ENCODE results near the gene IPCEF1. TPM values are rescaled to one million over a fixed set of nuclear protein-coding genes. Genes with fewer than 3 reads are reported as not detected.

IPCEF1 gene
- total RNA-seq, 3 donors from 2014 or later (not counting 1 experiment from before 2014, with no cell fraction given), result 31.4 to 53.2 (median 45.5) TPM

DNA sequence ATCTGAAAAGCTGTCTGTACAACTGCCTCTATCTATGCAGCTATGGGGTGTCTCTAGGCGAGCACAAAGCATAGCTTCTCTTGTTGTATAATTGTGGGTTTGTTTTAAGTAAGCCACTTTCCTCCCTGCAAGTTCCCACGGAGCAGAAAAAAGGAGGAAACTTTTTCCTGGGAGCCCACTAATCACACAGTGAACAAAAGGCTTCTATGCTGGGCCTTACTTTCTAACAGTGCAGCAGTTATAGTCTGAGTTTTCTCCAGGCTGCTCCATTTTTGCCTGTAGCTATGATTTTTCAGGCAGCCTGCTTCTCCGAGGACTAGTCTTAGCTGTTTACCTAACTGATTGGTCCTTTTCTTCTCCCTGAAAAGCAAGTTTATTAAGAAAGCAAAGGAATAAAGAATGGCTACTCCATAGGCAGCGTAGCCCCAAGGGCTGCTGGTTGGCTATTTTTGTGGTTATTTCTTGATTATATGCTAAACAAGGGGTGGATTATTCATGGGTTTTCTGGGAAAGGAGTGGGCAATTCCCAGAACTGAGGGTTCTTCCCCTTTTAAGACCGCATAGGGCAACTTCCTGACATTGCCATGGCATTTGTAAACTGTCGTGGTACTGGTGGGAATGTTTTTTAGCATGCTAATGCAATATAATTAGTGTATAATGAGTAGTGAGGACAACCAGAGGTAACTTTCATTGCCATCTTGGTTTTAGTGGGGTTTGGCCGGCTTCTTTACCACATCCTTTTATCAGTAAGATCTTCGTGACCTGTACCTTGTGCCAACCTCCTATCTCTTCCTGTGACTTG lies 233.2 kb downstream of the IPCEF1 start:
- H3K4me1 Mint-ChIP-seq, result peaks cover 6 to 14% of the 10 kb centered on the region in 2 donors
- TF ChIP-seq, protein P1, sequence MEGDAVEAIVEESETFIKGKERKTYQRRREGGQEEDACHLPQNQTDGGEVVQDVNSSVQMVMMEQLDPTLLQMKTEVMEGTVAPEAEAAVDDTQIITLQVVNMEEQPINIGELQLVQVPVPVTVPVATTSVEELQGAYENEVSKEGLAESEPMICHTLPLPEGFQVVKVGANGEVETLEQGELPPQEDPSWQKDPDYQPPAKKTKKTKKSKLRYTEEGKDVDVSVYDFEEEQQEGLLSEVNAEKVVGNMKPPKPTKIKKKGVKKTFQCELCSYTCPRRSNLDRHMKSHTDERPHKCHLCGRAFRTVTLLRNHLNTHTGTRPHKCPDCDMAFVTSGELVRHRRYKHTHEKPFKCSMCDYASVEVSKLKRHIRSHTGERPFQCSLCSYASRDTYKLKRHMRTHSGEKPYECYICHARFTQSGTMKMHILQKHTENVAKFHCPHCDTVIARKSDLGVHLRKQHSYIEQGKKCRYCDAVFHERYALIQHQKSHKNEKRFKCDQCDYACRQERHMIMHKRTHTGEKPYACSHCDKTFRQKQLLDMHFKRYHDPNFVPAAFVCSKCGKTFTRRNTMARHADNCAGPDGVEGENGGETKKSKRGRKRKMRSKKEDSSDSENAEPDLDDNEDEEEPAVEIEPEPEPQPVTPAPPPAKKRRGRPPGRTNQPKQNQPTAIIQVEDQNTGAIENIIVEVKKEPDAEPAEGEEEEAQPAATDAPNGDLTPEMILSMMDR (IDR thresholded peaks at IDR 0.05), result no peak
- no peak for DNase-seq
- H3K4me1 ChIP-seq (ENCODE audit: control insufficient read depth, insufficient read depth, low read length), result no peaks in the 10 kb centered on the region
- ATAC-seq, result no peak
- no peak overlapping the region for H3K27ac Mint-ChIP-seq
- H3K4me3 Mint-ChIP-seq, result no peak overlapping the region
- H3K27me3 ChIP-seq (ENCODE audit: control insufficient read depth, insufficient read depth, low read length), result no peaks in the 10 kb centered on the region
- H3K27me3 Mint-ChIP-seq (ENCODE audit: low read depth in 2 of 2), result peaks cover 0 to 19% of the 10 kb centered on the region in 2 donors
- no peaks in the 10 kb centered on the region for H3K36me3 Mint-ChIP-seq
- H3K9me3 ChIP-seq (ENCODE audit: control insufficient read depth, insufficient read depth, low read length), result no peaks in the 10 kb centered on the region
- 72% methylated on average over 8 of the region's 8 CpGs for WGBS (ENCODE audit: insufficient coverage)
- no peak overlapping the region for H3K27ac ChIP-seq (ENCODE audit: low read length)
- no peak overlapping the region for H3K4me3 ChIP-seq (ENCODE audit: low read length)
- intact Hi-C loops (cut with micrococcal nuclease), result no loop called here
- no peaks in the 10 kb centered on the region for H3K9me3 Mint-ChIP-seq
- no peaks in the 10 kb centered on the region for H3K36me3 ChIP-seq (ENCODE audit: control insufficient read depth, insufficient read depth, low read length)

DNA sequence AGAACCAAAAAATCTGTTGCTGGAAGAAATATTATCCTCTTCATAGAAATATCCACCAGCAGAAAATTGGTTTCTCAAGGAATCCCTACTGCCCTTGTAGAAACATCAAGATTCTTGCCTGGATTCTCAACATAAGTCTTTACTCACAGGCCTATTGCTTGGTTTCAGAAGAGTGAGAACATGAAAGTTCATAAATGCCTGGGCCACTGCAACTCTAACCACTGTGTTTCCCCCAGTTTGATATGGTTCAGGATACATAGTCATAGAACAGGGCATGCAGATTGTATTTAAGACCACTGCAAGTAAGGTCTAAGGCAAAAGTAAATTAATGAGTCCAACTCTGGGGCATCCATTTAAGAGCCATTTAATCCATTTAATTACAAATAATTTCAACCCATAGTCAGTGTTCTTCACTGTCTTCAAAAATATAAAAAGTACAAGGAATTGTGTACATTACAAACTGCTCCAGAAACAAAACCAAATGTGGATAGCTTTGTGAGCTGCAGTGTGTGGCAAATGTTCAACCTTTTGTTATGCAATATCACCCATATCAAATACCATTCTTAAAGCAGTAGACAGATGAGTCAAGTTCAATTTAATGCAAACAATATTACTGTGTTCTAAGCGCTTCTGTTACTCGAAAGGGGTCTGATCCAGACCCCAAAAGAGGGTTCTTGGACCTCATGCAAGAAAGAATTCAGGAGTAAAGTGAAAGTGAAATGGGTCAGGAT lies 234.2 kb downstream of the IPCEF1 start:
- Histone ChIP-seq H3K9me3 (ENCODE audit: control insufficient read depth, insufficient read depth, low read length) (no peaks in the 10 kb centered on the region), H3K27ac (ENCODE audit: low read length) (no peak overlapping the region), H3K36me3 (ENCODE audit: control insufficient read depth, insufficient read depth, low read length) (no peaks in the 10 kb centered on the region), H3K27me3 (ENCODE audit: control insufficient read depth, insufficient read depth, low read length) (no peaks in the 10 kb centered on the region), H3K4me3 (ENCODE audit: low read length) (no peak overlapping the region), H3K4me1 (ENCODE audit: control insufficient read depth, insufficient read depth, low read length) (no peaks in the 10 kb centered on the region)
- no peaks in the 10 kb centered on the region for H3K36me3 Mint-ChIP-seq
- no peaks in the 10 kb centered on the region for H3K9me3 Mint-ChIP-seq
- intact Hi-C loops (cut with micrococcal nuclease), result no loop called here
- H3K4me3 Mint-ChIP-seq, result no peak overlapping the region
- peaks cover 0 to 23% of the 10 kb centered on the region in 2 donors for H3K27me3 Mint-ChIP-seq (ENCODE audit: low read depth in 2 of 2)
- TF ChIP-seq, protein P1 (IDR thresholded peaks at IDR 0.05), result no peak
- H3K27ac Mint-ChIP-seq, result no peak overlapping the region
- ATAC-seq (no peak), DNase-seq (no peak)
- H3K4me1 Mint-ChIP-seq, result peaks cover 6 to 14% of the 10 kb centered on the region in 2 donors
- 87% methylated on average over 2 of the region's 2 CpGs for WGBS (ENCODE audit: insufficient coverage)

DNA sequence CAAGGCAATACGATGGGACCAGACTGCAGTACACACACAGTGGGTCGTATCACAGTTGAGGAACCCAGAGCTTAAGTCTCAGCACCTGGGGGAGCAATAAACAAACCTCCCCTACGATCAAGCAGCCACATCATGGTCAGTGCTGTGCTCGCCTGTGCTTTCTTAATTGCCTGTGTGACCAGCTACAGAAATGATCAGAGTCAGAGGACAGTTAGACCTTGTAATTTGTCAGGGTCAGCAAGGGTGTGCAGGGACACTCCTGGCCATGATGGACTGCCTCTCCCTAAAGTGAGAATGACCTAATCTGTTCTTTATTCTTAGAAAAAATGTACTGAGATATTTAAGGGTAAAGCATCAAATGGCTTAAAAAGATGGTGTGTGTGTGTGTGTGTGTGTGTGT lies 239.1 kb downstream of the IPCEF1 start:
- intact Hi-C loops (cut with micrococcal nuclease), result no loop called here
- H3K9me3 ChIP-seq (ENCODE audit: control insufficient read depth, insufficient read depth, low read length), result no peaks in the 10 kb centered on the region
- 84% methylated on average over 4 of the region's 4 CpGs for WGBS (ENCODE audit: insufficient coverage)
- H3K4me3 ChIP-seq (ENCODE audit: low read length), result no peak overlapping the region
- H3K4me1 Mint-ChIP-seq, result no peaks in the 10 kb centered on the region
- no peaks in the 10 kb centered on the region for H3K9me3 Mint-ChIP-seq
- H3K4me3 Mint-ChIP-seq, result no peak overlapping the region
- TF ChIP-seq, protein P1 (IDR thresholded peaks at IDR 0.05), result no peak
- ATAC-seq (no peak), DNase-seq (no peak)
- peaks cover 4 to 30% of the 10 kb centered on the region in 2 donors for H3K27me3 Mint-ChIP-seq (ENCODE audit: low read depth in 2 of 2)
- no peak overlapping the region for H3K27ac Mint-ChIP-seq
- H3K4me1 ChIP-seq (ENCODE audit: control insufficient read depth, insufficient read depth, low read length), result no peaks in the 10 kb centered on the region
- H3K36me3 Mint-ChIP-seq, result no peaks in the 10 kb centered on the region
- H3K27me3 ChIP-seq (ENCODE audit: control insufficient read depth, insufficient read depth, low read length), result no peaks in the 10 kb centered on the region
- no peak overlapping the region for H3K27ac ChIP-seq (ENCODE audit: low read length)
- H3K36me3 ChIP-seq (ENCODE audit: control insufficient read depth, insufficient read depth, low read length), result no peaks in the 10 kb centered on the region
